ENCODE data around the gene EVA1C. TPM values are rescaled to one million over a fixed set of nuclear protein-coding genes. Genes with fewer than 3 reads are reported as not detected.

EVA1C gene
- polyA plus RNA-seq, 1 of the 3 experiments (the other 2 are of a cell fraction), result 10.1 TPM

DNA sequence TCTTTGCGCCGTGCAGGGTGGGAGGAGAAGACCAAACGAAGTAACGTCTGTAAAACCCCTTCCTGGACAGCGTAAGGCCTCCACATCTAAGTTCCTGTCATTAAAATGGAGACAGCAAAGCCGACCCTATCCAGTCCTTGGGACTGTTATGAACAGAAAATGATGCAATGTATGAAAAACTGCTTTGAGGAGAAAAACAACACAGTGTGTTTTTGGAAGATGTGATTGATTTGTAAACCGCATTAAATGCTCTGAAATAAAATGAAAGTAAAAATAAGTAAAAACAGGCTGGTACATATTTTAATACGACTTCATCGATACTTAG is 18.9 kb upstream of the EVA1C start:
- peaks cover 0 to 8% of the 10 kb centered on the region in 2 experiments for H3K36me3 ChIP-seq (replicated peaks in 1 of 2; ENCODE audit: control insufficient read depth in 1 of 2, insufficient read depth in 2 of 2, low read length in 1 of 2)
- peak overlapping the region; percentile 97; the same call in 1 of the 2 replicates for H2AFZ ChIP-seq (ENCODE audit: low read depth)
- peaks cover 5 to 26% of the 10 kb centered on the region in 2 experiments; a peak in 3 of 4 replicates for H3K4me1 ChIP-seq (ENCODE audit: control insufficient read depth in 1 of 2, insufficient read depth in 2 of 2, low read depth in 1 of 2, low read length in 1 of 2)
- TF ChIP-seq CHD2 (IDR thresholded peaks at IDR 0.05; ENCODE audit: low read length, partially characterized antibody) (no peak), YY1 (IDR thresholded peaks at IDR 0.05; ENCODE audit: low read depth) (no peak), RCOR1 (IDR thresholded peaks at IDR 0.05; ENCODE audit: low read length) (no peak)
- CTCF ChIA-PET, result interaction anchor here (0.9 to 5.6 kb wide), 4 partner anchors 9 to 932 kb away, joined by 3 to 38 read pairs (median 12); no protein-coding TSS in a partner anchor
- H3K9me2 ChIP-seq, result no peaks in the 10 kb centered on the region
- peaks cover 42% of the 10 kb centered on the region for H3K79me2 ChIP-seq (ENCODE audit: insufficient read depth)
- no peak for DNase-seq
- H3K9ac ChIP-seq, result peak overlapping the region; percentile 73
- 75% methylated on average over 9 of the region's 9 CpGs for WGBS (ENCODE audit: low lambda C conversion rate)
- peak overlapping the region; percentile 97 for H3K4me2 ChIP-seq
- peaks cover 4% of the 10 kb centered on the region for H3F3A ChIP-seq (replicated peaks; ENCODE audit: insufficient read depth)
- H4K20me1 ChIP-seq (ENCODE audit: insufficient read depth), result peaks cover 18% of the 10 kb centered on the region
- peak overlapping the region; percentile 98 to 99 for H3K4me3 ChIP-seq (ENCODE audit: low read depth in 2 of 2, low read length in 1 of 2)
- POLR2A ChIA-PET, result no interaction called here
- no peaks in the 10 kb centered on the region for H3K9me3 ChIP-seq
- H3K27ac ChIP-seq (ENCODE audit: low read depth in 2 of 2, low read length in 1 of 2), result peak overlapping the region; percentile 73 to 88; a peak in 3 of 4 replicates
- no peaks in the 10 kb centered on the region for H3K27me3 ChIP-seq (ENCODE audit: insufficient read depth)

DNA sequence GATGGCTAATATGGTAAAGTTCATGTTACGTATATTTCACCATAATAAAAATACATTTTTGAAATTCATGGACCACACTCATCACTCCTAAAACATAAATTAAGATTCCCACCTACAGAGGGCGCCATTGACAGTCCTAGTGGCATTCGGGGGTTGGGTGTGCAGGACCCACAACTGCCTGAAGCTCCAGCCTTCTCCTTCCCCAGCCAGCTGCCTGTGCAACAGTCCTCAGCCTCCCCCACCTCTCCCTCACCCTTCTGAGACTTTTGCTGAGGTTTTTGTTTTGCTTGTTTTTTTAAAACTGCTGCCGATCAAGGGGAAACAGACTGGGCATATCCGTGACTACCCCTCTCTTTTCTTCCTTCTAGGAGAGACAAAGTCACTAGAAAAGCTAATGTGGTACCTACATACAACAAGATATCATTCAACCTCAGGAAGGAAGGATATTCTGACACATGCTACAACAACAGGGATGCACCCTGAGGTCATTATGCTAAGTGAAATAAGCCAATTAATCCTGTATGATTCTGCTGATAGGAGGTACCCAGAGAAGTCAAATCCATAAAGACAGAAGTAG is 9.2 kb upstream of the EVA1C start:
- DNase-seq, result peak; percentile 81
- no peaks in the 10 kb centered on the region for H3K79me2 ChIP-seq (ENCODE audit: insufficient read depth)
- H3K4me3 ChIP-seq (ENCODE audit: low read depth in 2 of 2, low read length in 1 of 2), result no peak overlapping the region
- H3K27ac ChIP-seq (ENCODE audit: low read depth in 2 of 2, low read length in 1 of 2), result no peak overlapping the region
- WGBS (ENCODE audit: low lambda C conversion rate), result 24% methylated on average over 5 of the region's 5 CpGs
- POLR2A ChIA-PET, result interaction anchor here (0.9 to 1.4 kb wide), 2 partner anchors 9 to 198 kb away, joined by 3 to 8 read pairs; partner anchors contain the start of gene EVA1C
- no peak overlapping the region for H3K9ac ChIP-seq
- no peaks in the 10 kb centered on the region for H4K20me1 ChIP-seq (ENCODE audit: insufficient read depth)
- no peaks in the 10 kb centered on the region; a peak in 1 of 4 replicates for H3K4me1 ChIP-seq (ENCODE audit: control insufficient read depth in 1 of 2, insufficient read depth in 2 of 2, low read depth in 1 of 2, low read length in 1 of 2)
- TF ChIP-seq, protein P1, sequence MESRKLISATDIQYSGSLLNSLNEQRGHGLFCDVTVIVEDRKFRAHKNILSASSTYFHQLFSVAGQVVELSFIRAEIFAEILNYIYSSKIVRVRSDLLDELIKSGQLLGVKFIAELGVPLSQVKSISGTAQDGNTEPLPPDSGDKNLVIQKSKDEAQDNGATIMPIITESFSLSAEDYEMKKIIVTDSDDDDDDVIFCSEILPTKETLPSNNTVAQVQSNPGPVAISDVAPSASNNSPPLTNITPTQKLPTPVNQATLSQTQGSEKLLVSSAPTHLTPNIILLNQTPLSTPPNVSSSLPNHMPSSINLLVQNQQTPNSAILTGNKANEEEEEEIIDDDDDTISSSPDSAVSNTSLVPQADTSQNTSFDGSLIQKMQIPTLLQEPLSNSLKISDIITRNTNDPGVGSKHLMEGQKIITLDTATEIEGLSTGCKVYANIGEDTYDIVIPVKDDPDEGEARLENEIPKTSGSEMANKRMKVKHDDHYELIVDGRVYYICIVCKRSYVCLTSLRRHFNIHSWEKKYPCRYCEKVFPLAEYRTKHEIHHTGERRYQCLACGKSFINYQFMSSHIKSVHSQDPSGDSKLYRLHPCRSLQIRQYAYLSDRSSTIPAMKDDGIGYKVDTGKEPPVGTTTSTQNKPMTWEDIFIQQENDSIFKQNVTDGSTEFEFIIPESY (IDR thresholded peaks at IDR 0.05; ENCODE audit: borderline replicate concordance, low read depth), result no peak
- TF ChIP-seq, protein P2, sequence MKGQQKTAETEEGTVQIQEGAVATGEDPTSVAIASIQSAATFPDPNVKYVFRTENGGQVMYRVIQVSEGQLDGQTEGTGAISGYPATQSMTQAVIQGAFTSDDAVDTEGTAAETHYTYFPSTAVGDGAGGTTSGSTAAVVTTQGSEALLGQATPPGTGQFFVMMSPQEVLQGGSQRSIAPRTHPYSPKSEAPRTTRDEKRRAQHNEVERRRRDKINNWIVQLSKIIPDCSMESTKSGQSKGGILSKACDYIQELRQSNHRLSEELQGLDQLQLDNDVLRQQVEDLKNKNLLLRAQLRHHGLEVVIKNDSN (IDR thresholded peaks at IDR 0.05; ENCODE audit: borderline replicate concordance, low read depth), result no peak
- TF ChIP-seq SMC3 (IDR thresholded peaks at IDR 0.05; ENCODE audit: low read depth, low read length) (peak; percentile 73), GATA2 (CRISPR knock-in tag; IDR thresholded peaks at IDR 0.05) (peak; percentile 39; the same call in 1 of the 2 replicates), MEF2A (IDR thresholded peaks at IDR 0.05; ENCODE audit: borderline replicate concordance, low read depth) (no peak), RAD21 (IDR thresholded peaks at IDR 0.05; ENCODE audit: low read length) (peak; percentile 82)
- TF ChIP-seq, protein P3, sequence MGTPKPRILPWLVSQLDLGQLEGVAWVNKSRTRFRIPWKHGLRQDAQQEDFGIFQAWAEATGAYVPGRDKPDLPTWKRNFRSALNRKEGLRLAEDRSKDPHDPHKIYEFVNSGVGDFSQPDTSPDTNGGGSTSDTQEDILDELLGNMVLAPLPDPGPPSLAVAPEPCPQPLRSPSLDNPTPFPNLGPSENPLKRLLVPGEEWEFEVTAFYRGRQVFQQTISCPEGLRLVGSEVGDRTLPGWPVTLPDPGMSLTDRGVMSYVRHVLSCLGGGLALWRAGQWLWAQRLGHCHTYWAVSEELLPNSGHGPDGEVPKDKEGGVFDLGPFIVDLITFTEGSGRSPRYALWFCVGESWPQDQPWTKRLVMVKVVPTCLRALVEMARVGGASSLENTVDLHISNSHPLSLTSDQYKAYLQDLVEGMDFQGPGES (IDR thresholded peaks at IDR 0.05; ENCODE audit: low read depth, low read length), result no peak
- TF ChIP-seq, protein P4, sequence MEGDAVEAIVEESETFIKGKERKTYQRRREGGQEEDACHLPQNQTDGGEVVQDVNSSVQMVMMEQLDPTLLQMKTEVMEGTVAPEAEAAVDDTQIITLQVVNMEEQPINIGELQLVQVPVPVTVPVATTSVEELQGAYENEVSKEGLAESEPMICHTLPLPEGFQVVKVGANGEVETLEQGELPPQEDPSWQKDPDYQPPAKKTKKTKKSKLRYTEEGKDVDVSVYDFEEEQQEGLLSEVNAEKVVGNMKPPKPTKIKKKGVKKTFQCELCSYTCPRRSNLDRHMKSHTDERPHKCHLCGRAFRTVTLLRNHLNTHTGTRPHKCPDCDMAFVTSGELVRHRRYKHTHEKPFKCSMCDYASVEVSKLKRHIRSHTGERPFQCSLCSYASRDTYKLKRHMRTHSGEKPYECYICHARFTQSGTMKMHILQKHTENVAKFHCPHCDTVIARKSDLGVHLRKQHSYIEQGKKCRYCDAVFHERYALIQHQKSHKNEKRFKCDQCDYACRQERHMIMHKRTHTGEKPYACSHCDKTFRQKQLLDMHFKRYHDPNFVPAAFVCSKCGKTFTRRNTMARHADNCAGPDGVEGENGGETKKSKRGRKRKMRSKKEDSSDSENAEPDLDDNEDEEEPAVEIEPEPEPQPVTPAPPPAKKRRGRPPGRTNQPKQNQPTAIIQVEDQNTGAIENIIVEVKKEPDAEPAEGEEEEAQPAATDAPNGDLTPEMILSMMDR (IDR thresholded peaks at IDR 0.05), result peak; percentile 79
- no peaks in the 10 kb centered on the region for H3K9me2 ChIP-seq
- no peak overlapping the region for H3K4me2 ChIP-seq
- CTCF ChIA-PET, result interaction anchor here (0.6 to 10.2 kb wide), 27 partner anchors 8 to 208 kb away, joined by 3 to 151 read pairs (median 4); partner anchors contain the start of genes CFAP298, EVA1C, TCP10L and URB1
- no peaks in the 10 kb centered on the region for H3K27me3 ChIP-seq (ENCODE audit: insufficient read depth)
- H2AFZ ChIP-seq (ENCODE audit: low read depth), result 0 out of 2 replicates have a peak overlapping the region, but pooled peaks have one; percentile 41
- no peaks in the 10 kb centered on the region for H3K36me3 ChIP-seq (replicated peaks in 1 of 2; ENCODE audit: control insufficient read depth in 1 of 2, insufficient read depth in 2 of 2, low read length in 1 of 2)
- H3K9me3 ChIP-seq, result no peaks in the 10 kb centered on the region
- H3F3A ChIP-seq (replicated peaks; ENCODE audit: insufficient read depth), result no peaks in the 10 kb centered on the region
